ENCODE data around the gene PEMT.

DNA sequence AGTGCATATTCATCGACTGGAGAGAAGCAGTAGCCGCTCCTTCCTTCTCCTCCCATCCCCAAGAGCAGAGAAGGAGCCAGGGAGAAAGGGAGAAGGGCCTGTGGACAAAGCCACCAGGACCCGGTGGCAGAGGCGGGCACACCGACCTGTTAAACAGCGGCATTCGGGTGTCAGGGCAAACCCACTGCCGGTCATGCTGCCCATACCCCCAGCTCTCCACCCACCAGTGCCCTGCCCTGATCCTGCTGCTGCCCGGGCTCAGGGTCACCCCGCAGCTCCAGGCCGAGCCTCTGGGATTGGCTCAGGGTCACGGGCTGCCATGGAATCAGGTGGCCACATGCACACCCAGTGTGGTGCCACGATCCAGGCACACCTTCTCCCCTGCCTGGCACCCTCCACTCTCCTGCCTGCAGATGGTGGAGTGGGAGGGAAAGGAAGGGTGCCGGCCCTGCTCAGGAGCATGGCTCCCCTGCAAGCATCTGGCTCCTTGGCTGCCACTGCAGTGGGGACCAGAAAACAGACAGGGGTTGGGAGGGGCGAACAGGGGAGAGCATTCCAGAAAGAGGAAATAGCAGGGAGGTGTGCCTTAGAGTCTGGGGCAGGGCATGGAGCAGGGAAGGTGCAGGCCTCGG, 77.0 kb downstream of the PEMT start:
- TF ChIP-seq, protein P1, sequence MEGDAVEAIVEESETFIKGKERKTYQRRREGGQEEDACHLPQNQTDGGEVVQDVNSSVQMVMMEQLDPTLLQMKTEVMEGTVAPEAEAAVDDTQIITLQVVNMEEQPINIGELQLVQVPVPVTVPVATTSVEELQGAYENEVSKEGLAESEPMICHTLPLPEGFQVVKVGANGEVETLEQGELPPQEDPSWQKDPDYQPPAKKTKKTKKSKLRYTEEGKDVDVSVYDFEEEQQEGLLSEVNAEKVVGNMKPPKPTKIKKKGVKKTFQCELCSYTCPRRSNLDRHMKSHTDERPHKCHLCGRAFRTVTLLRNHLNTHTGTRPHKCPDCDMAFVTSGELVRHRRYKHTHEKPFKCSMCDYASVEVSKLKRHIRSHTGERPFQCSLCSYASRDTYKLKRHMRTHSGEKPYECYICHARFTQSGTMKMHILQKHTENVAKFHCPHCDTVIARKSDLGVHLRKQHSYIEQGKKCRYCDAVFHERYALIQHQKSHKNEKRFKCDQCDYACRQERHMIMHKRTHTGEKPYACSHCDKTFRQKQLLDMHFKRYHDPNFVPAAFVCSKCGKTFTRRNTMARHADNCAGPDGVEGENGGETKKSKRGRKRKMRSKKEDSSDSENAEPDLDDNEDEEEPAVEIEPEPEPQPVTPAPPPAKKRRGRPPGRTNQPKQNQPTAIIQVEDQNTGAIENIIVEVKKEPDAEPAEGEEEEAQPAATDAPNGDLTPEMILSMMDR (IDR thresholded peaks at IDR 0.05; ENCODE audit: insufficient read depth, low read length, poor library complexity, severe bottlenecking): no peak
- TF ChIP-seq EZH2phosphoT487 (conservative IDR thresholded peaks at IDR 0.05; ENCODE audit: low read length): no peak

Data from SU-DHL-6 (cell line).